Left lung (tissue), 10 donors: ENCODE data around the gene SLC25A53. TPM values are rescaled to one million over a fixed set of nuclear protein-coding genes. Genes with fewer than 3 reads are reported as not detected.

Experiments
- ATAC-seq: fragments of 200-7000 bp; cut with Tn5 transposase; one replicate; pipeline ENCODE4 v1.9.1; 2020; ENCODE audit warnings: moderate library complexity
- DNase-seq, 4 donors: peaks; one replicate each; pipeline ENCODE4 v3.0.0-alpha.2; 2013 to 2020
- H3K27ac ChIP-seq, 2 donors: fragments of 200-600 bp; sonication (generic) in 1 of 2; one replicate each; pipeline versions ENCODE4 v1.5.0 to v1.8.0; 2020 to 2021
- H3K27me3 ChIP-seq, 2 donors: fragments of 200-600 bp; sonication (generic) in 1 of 2; one replicate each; pipeline versions ENCODE4 v1.5.0 to v1.8.0; 2020 to 2021
- H3K36me3 ChIP-seq, 2 donors: fragments of 200-600 bp; sonication (generic) in 1 of 2; one replicate each; pipeline versions ENCODE4 v1.5.0 to v1.8.0; 2020 to 2021
- H3K4me1 ChIP-seq, 2 donors: fragments of 200-600 bp; one replicate each; pipeline ENCODE4 v1.8.0; 2021
- H3K4me3 ChIP-seq, 2 donors: fragments of 200-600 bp; sonication (generic) in 1 of 2; one replicate each; pipeline versions ENCODE4 v1.5.0 to v1.8.0; 2020 to 2021; ENCODE audit warnings: mild to moderate bottlenecking in 1 of 2
- H3K9me3 ChIP-seq, 2 donors: fragments of 200-600 bp; sonication (generic) in 1 of 2; one replicate each; pipeline versions ENCODE4 v1.5.0 to v1.8.0; 2020 to 2021
- intact Hi-C, 2 donors: fragments of 100-400 bp; cut with DNase I; formaldehyde crosslinking; loops; one replicate each; pipeline versions ENCODE4 v1.11.2 to v1.14.2; 2022
- polyA plus RNA-seq, 6 donors: library from polyadenylated mRNA; unstranded; fragments of 120-200 nt; gene quantifications; one replicate each; pipeline ENCODE4 v1.2.1, GENCODE V29; 2013; ENCODE audit not compliant: insufficient read length in 6 of 6
- total RNA-seq, 2 donors: library from RNA; stranded (reverse); fragmentation: NEBNext Ultra II Directional; extraction: Animal tissue kit (Norgen Biotek cat#: 25700); gene quantifications; one replicate each; pipeline ENCODE4 v1.2.1, GENCODE V29; 2021
- TF ChIP-seq, protein P1 (sequence below), 2 donors: fragments of 200-600 bp; sonication (generic) in 1 of 2; IDR thresholded peaks; one replicate each; pipeline versions ENCODE4 v1.5.0 to v1.8.0; 2021; ENCODE audit warnings: antibody characterized with exemption in 2 of 2
- donor health status: DM: no; HTN: yes; CAD: no.
- donor health status: DM: no; HTN: no; CAD: no.

SLC25A53 gene
- total and polyA plus RNA-seq, 8 donors = 9.1 to 17.2 (median 13.3) TPM

DNA sequence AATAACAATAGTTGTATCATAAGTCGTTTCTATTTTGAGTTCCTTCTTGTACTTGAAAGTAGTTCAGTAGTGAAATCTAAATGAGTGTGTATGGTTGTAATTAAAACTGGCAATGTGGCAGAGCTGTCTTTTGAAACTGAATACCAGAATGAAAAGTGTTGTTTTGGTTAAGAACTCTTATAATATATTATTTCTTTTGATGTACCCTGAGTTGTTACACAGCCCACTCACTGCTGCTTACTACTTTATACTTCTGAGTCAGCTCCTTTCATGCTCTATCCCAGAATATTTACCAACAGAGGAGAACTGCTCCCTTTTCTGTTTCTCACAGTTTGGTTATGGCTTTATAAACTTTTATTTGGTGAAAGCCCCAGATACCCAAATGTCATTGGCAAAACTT lies 38.2 kb upstream of the SLC25A53 start:
- no peak overlapping the region for H3K4me3 ChIP-seq

DNA sequence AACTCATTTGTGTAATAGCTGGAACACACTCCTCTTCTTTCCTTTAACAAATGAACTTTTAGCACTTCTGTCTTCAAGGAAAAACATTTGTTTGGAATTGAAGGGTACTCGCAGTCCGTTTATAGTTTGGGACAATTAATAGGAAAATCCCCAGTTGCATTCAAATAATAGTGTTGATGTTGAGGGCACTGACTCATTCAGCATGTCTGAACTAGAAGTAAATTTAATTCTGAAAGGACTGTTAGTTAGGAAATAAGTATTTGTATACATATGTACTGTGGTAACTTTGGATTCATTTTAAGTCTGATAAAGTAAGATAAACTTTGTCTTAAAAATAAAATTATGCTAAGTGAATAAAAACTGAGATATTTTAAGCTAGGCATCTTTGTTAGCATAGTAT lies 36.7 kb upstream of the SLC25A53 start:
- Histone ChIP-seq H3K4me3 (no peak overlapping the region), H3K4me1 (no peaks in the 10 kb centered on the region), H3K27ac (no peak overlapping the region), H3K36me3 (peaks cover 0 to 43% of the 10 kb centered on the region in 2 donors), H3K9me3 (no peaks in the 10 kb centered on the region), H3K27me3 (no peaks in the 10 kb centered on the region)
- DNase-seq (no peak), ATAC-seq (no peak)
- TF ChIP-seq, protein P1, sequence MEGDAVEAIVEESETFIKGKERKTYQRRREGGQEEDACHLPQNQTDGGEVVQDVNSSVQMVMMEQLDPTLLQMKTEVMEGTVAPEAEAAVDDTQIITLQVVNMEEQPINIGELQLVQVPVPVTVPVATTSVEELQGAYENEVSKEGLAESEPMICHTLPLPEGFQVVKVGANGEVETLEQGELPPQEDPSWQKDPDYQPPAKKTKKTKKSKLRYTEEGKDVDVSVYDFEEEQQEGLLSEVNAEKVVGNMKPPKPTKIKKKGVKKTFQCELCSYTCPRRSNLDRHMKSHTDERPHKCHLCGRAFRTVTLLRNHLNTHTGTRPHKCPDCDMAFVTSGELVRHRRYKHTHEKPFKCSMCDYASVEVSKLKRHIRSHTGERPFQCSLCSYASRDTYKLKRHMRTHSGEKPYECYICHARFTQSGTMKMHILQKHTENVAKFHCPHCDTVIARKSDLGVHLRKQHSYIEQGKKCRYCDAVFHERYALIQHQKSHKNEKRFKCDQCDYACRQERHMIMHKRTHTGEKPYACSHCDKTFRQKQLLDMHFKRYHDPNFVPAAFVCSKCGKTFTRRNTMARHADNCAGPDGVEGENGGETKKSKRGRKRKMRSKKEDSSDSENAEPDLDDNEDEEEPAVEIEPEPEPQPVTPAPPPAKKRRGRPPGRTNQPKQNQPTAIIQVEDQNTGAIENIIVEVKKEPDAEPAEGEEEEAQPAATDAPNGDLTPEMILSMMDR (IDR thresholded peaks at IDR 0.05) = no peak
- intact Hi-C loops = no loop called here

More for the DNA sequence above, 38.2 kb upstream of the SLC25A53 start:
- DNase-seq (no peak), ATAC-seq (no peak)
- no peak overlapping the region for H3K27ac ChIP-seq
- H3K36me3 ChIP-seq = peaks cover 0 to 28% of the 10 kb centered on the region in 2 donors
- no peaks in the 10 kb centered on the region for H3K4me1 ChIP-seq
- no peaks in the 10 kb centered on the region for H3K9me3 ChIP-seq
- intact Hi-C loops = no loop called here
- TF ChIP-seq, protein P1 (IDR thresholded peaks at IDR 0.05) = no peak
- H3K27me3 ChIP-seq = no peaks in the 10 kb centered on the region

DNA sequence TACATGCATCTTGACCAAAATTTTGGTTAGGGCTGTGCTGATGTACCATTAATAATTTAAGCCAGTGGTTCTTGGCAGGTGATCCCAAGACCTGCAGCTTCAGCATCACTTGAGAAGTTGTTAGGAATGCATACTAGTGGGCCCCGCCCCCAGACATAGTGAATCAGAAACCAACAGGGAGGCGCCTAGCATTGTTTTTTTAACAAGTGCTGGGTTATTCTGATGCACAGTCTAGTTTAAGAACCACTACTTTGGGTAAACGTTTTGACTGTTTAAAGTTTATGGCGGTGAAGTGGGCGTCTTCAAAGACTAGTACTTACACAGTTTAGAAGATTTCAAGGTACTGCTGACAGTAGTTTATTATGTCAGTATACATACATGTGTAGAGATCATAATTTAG lies 33.0 kb upstream of the SLC25A53 start:
- TF ChIP-seq, protein P1 (IDR thresholded peaks at IDR 0.05) = no peak

DNA sequence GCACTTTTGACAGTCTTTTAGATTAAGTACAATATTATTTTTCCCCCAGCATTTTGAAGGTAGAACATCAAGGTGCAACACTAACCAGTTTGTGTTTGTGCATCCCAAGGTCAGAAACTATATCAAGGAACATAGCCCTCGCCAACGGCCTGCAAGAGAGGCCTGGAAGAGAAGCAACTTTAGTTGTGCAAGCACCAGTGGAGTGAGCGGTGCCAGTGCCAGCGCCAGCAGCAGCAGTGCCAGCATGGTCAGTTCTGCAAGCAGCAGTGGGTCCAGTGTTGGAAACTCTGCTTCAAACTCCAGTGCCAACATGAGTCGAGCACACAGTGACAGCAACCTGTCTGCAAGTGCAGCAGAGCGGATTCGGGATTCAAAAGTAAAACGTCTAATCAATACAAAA lies 31.1 kb upstream of the SLC25A53 start:
- TF ChIP-seq, protein P1 (IDR thresholded peaks at IDR 0.05) = no peak
- Histone ChIP-seq H3K27ac (no peak overlapping the region), H3K27me3 (no peaks in the 10 kb centered on the region), H3K9me3 (no peaks in the 10 kb centered on the region), H3K36me3 (peaks cover 0 to 70% of the 10 kb centered on the region in 2 donors), H3K4me1 (no peaks in the 10 kb centered on the region), H3K4me3 (no peak overlapping the region)
- ATAC-seq (no peak), DNase-seq (no peak)
- intact Hi-C loops = no loop called here

More for the DNA sequence above, 33.0 kb upstream of the SLC25A53 start:
- H3K4me3 ChIP-seq = no peak overlapping the region
- H3K9me3 ChIP-seq = no peaks in the 10 kb centered on the region
- intact Hi-C loops = no loop called here
- H3K4me1 ChIP-seq = no peaks in the 10 kb centered on the region
- peaks cover 0 to 68% of the 10 kb centered on the region in 2 donors for H3K36me3 ChIP-seq
- ATAC-seq (no peak), DNase-seq (no peak)
- no peak overlapping the region for H3K27ac ChIP-seq
- H3K27me3 ChIP-seq = no peaks in the 10 kb centered on the region

DNA sequence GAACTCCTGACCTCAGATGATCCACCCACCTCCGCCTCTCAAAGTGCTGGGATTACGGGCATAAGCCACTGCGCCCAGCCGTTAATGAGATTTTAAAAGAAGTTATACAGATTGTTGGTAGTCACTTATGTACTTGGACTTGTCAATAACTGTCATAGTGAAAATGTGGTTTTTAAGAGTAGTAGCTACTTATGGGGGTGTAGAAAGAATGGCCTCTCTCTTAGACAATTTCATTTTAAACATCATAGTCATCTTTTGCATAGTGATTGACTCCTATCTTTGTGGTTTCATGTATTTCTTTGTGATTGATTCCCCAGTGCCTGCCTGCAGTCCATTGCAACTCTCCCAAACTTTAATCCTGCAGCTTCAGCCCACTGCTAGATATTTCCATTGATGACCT lies 26.9 kb upstream of the SLC25A53 start:
- Histone ChIP-seq H3K4me3 (no peak overlapping the region), H3K36me3 (peaks cover 0 to 40% of the 10 kb centered on the region in 2 donors), H3K27me3 (no peaks in the 10 kb centered on the region), H3K4me1 (no peaks in the 10 kb centered on the region), H3K9me3 (no peaks in the 10 kb centered on the region), H3K27ac (no peak overlapping the region)
- intact Hi-C loops = no loop called here
- TF ChIP-seq, protein P1 (IDR thresholded peaks at IDR 0.05) = no peak
- no peak for ATAC-seq
- DNase-seq = no peak
